GM21423 (cell line): ENCODE data around the gene IL36RN.

Experiments used
- ATAC-seq: cut with Tn5 transposase; IDR thresholded peaks from one replicate; pipeline ENCODE4 v1.9.1; 2021; ENCODE audit warnings: mild to moderate bottlenecking, moderate library complexity; ENCODE audit not compliant: unreplicated experiment

IL36RN gene

GRCh38 chr2:113058998-113059960 is at the start of gene IL36RN:
Gene IL36RN (plus strand): TSS chr2:113059198. CDS start chr2:113059439, 241 bp downstream.
- no peak for ATAC-seq

- no peak for ATAC-seq
Observed at GRCh38 chr2:113009622-113010021, 49.4 kb upstream of the IL36RN start.

- no peak for ATAC-seq
Observed at GRCh38 chr2:113010088-113010487, 48.9 kb upstream of the IL36RN start.

- ATAC-seq = no peak
Observed at GRCh38 chr2:113011108-113011507, 47.9 kb upstream of the IL36RN start.

GRCh38 chr2:113012436-113013335 is 46.3 kb upstream of the IL36RN start:
- no peak for ATAC-seq

- no peak for ATAC-seq
Observed at GRCh38 chr2:113013336-113013661, 45.7 kb upstream of the IL36RN start.

GRCh38 chr2:113014067-113014466 is 44.9 kb upstream of the IL36RN start:
- ATAC-seq = no peak

- no peak for ATAC-seq
Observed at GRCh38 chr2:113015042-113015441, 44.0 kb upstream of the IL36RN start.

- ATAC-seq = no peak
Observed at GRCh38 chr2:113015655-113016054, 43.3 kb upstream of the IL36RN start.

GRCh38 chr2:113018509-113018908 is 40.5 kb upstream of the IL36RN start:
- ATAC-seq = no peak

- ATAC-seq = no peak
Observed at GRCh38 chr2:113021312-113021711, 37.7 kb upstream of the IL36RN start.

GRCh38 chr2:113024764-113025163 is 34.2 kb upstream of the IL36RN start:
- ATAC-seq = no peak

GRCh38 chr2:113025737-113026136 is 33.3 kb upstream of the IL36RN start:
- no peak for ATAC-seq

- ATAC-seq = no peak
Observed at GRCh38 chr2:113027691-113028090, 31.3 kb upstream of the IL36RN start.

GRCh38 chr2:113028112-113028511 is 30.9 kb upstream of the IL36RN start:
- ATAC-seq = no peak

- ATAC-seq = no peak
Observed at GRCh38 chr2:113032737-113033136, 26.3 kb upstream of the IL36RN start.

- no peak for ATAC-seq
Observed at GRCh38 chr2:113034016-113034415, 25.0 kb upstream of the IL36RN start.

GRCh38 chr2:113036763-113037162 is 22.2 kb upstream of the IL36RN start:
- ATAC-seq = no peak

GRCh38 chr2:113038291-113038690 is 20.7 kb upstream of the IL36RN start:
- no peak for ATAC-seq

GRCh38 chr2:113039158-113039557 is 19.8 kb upstream of the IL36RN start:
- ATAC-seq = no peak

GRCh38 chr2:113039719-113040118 is 19.3 kb upstream of the IL36RN start:
- ATAC-seq = no peak

GRCh38 chr2:113041871-113042270 is 17.1 kb upstream of the IL36RN start:
- ATAC-seq = no peak
